ENCODE measurements around the gene ITPKC.

The ITPKC gene

DNA sequence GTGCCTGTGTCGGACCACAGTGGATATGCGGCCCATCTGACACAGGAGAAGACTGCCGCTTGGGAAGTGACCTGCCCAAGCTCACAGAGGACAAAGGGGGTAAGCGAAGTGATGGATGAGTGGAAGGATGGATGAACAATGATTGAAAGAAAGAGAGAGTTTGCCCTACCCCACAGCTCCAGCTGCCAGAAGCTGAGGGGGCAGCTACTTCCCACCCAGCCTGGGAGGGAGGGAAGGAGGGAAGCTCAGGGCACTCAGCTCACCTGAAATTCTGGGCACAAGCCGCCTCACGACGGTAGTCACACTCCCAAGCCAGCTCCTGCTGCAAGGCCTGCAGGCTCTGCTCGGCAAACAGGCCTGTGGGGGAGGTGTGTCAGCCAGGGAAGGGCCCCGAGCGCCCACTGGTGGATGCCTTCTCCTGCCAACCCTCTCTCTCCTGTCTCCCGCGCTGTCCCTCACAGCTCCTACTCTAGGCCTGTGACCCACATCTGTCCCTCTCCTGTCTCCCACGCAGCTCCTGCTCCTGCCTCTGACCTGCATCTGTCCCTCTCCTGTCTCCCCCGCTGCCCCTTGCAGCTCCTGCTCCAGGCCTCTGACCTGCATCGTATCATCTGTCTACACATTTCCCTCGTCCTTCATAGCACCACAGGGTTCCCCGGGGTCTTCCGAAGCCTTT lies 14.4 kb upstream of the ITPKC start:
- TF ChIP-seq, protein P1, sequence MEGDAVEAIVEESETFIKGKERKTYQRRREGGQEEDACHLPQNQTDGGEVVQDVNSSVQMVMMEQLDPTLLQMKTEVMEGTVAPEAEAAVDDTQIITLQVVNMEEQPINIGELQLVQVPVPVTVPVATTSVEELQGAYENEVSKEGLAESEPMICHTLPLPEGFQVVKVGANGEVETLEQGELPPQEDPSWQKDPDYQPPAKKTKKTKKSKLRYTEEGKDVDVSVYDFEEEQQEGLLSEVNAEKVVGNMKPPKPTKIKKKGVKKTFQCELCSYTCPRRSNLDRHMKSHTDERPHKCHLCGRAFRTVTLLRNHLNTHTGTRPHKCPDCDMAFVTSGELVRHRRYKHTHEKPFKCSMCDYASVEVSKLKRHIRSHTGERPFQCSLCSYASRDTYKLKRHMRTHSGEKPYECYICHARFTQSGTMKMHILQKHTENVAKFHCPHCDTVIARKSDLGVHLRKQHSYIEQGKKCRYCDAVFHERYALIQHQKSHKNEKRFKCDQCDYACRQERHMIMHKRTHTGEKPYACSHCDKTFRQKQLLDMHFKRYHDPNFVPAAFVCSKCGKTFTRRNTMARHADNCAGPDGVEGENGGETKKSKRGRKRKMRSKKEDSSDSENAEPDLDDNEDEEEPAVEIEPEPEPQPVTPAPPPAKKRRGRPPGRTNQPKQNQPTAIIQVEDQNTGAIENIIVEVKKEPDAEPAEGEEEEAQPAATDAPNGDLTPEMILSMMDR (IDR thresholded peaks at IDR 0.05; ENCODE audit: borderline replicate concordance, control extremely low read depth, extremely low read depth, insufficient read depth, missing control alignments) = no peak
- no peak for DNase-seq (ENCODE audit: low spot score)
- in situ Hi-C loops (cut with MboI; ENCODE audit: low sequenced_read_pairs, unreplicated experiment) = no loop called here

DNA sequence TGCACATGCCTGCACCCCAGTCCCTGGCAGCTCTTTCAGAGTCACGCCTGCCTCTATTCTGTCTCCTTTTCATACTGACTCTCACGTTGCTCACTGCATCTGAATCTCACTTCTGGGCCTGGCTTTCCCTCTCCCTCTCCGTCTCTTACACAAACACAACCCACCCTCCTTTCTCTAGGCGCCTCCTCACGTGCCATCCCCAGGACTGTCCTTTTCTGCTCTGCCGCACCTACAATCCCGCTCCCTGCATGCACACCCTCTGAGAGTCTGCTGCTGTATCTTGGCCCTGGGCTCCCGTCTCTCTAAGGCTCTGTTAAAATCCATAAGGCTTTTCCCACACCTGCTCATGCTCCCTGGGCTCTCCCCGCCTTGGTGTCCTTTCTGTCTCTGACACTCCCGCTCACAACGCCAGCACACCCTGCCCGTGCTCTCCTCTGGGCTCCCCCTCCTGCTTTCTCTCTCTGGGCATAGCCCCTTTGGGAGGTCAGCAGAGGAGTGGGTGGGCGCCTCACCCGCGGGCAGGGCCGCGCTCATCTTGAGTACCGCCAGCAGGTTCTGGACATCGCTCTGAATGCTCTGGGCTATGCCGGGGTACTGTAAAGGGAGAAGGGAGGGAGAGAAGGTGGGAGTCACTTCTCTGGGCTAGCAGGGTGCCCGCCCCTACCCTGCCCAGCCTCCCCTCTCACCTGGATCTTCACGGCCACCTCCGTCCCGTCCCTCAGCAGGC lies 13.7 kb upstream of the ITPKC start:
- DNase-seq (ENCODE audit: low spot score) = no peak
- TF ChIP-seq, protein P1 (IDR thresholded peaks at IDR 0.05; ENCODE audit: borderline replicate concordance, control extremely low read depth, extremely low read depth, insufficient read depth, missing control alignments) = no peak
- in situ Hi-C loops (cut with MboI; ENCODE audit: low sequenced_read_pairs, unreplicated experiment) = no loop called here

GRCh38 chr19:40704491-40705361 lies 12.2 kb upstream of the ITPKC start:
- in situ Hi-C loops (cut with MboI; ENCODE audit: low sequenced_read_pairs, unreplicated experiment) = no loop called here
- no peak for DNase-seq (ENCODE audit: low spot score)
- TF ChIP-seq, protein P1 (IDR thresholded peaks at IDR 0.05; ENCODE audit: borderline replicate concordance, control extremely low read depth, extremely low read depth, insufficient read depth, missing control alignments) = no peak

DNA sequence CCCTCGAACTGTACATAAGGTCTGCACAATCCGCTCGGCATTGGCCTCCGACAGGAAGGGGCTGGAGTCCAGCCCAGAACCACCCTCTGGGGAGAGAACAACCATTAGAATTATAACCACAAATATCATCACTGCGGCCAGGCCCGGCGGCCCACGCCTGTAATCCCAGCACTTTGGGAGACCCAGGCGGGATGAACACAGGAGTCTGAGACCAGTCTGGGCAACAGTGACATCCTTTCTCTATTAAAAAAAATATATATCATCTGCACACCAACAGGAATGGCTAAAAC lies 11.6 kb upstream of the ITPKC start:
- TF ChIP-seq, protein P1 (IDR thresholded peaks at IDR 0.05; ENCODE audit: borderline replicate concordance, control extremely low read depth, extremely low read depth, insufficient read depth, missing control alignments) = no peak
- DNase-seq (ENCODE audit: low spot score) = no peak
- in situ Hi-C loops (cut with MboI; ENCODE audit: low sequenced_read_pairs, unreplicated experiment) = no loop called here

- TF ChIP-seq, protein P1 (IDR thresholded peaks at IDR 0.05; ENCODE audit: borderline replicate concordance, control extremely low read depth, extremely low read depth, insufficient read depth, missing control alignments) = no peak
- no peak for DNase-seq (ENCODE audit: low spot score)
- in situ Hi-C loops (cut with MboI; ENCODE audit: low sequenced_read_pairs, unreplicated experiment) = no loop called here
Measured at GRCh38 chr19:40705950-40706619, 10.8 kb upstream of the ITPKC start.

- DNase-seq (ENCODE audit: low spot score) = no peak
- in situ Hi-C loops (cut with MboI; ENCODE audit: low sequenced_read_pairs, unreplicated experiment) = no loop called here
- TF ChIP-seq, protein P1 (IDR thresholded peaks at IDR 0.05; ENCODE audit: borderline replicate concordance, control extremely low read depth, extremely low read depth, insufficient read depth, missing control alignments) = no peak
Measured at GRCh38 chr19:40707615-40708014, 9.3 kb upstream of the ITPKC start.
